22Rv1 (cell line): ENCODE data around the gene NDE1.

Source experiments
- CTCF ChIP-seq: fragments of 450-650 bp; IDR thresholded peaks from 2 replicates; pipeline ENCODE4 v1.5.1; 2017; ENCODE audit warnings: mild to moderate bottlenecking
- ZFX ChIP-seq: fragments of 450-650 bp; IDR thresholded peaks from 2 replicates; pipeline ENCODE4 v1.6.1; 2017; ENCODE audit warnings: antibody characterized with exemption, borderline replicate concordance

GRCh38 chr16:15721018-15721417 lies 71.0 kb downstream of the NDE1 start:
- TF ChIP-seq CTCF (no peak), ZFX (no peak)
